Kidney glomerular epithelial cell (primary cell): ENCODE results near the gene PFKM.
"Not testable (repeated sequence)": the region's sequence is repeated elsewhere in the genome, so short reads cannot be mapped to it uniquely, and the experiment has no call there.

Source experiments
- DNase-seq: peaks from one replicate; lab custom pipeline; 2025; lab: John Stamatoyannopoulos, UW

PFKM gene

DNA sequence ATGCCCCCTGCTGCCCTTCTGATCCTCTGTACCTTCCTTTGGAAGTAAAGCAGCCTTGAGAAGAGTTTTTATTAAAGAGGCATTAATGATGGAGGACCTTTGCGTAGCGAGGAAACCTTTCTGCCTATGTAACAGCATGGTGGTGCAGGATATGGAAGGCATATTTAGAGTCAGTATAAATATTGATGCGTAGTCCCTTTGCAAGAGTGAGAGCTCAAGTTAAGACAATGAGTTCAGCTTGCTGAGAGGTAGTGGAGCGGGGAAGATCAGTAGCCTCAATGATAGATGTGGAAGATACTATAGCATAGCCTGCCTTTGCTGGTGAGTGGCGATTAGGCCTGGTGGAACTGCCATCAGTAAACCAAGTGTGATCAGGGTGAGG is 7.9 kb upstream of the PFKM start:
- not testable (repeated sequence) for DNase-seq

DNA sequence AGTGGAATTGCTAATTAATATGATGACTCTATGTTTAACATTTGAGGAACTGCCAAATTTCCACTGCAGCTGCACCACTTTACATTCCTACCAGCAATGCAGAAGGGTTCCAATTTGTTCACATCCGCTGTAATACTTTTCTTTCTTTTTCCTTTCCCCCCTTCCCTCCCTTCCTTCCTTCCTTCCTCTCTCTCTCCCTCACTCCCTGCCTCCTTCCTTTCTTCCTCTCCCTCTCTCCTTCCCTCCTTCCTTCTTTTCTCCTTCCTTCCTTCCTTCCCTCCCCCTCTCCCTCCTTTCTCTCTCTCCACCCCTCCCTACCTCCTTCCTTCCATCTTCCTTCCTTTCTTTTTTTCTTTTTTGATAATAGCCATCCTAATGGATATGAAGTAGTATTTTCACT is 3.2 kb upstream of the PFKM start:
- DNase-seq = no peak

DNA sequence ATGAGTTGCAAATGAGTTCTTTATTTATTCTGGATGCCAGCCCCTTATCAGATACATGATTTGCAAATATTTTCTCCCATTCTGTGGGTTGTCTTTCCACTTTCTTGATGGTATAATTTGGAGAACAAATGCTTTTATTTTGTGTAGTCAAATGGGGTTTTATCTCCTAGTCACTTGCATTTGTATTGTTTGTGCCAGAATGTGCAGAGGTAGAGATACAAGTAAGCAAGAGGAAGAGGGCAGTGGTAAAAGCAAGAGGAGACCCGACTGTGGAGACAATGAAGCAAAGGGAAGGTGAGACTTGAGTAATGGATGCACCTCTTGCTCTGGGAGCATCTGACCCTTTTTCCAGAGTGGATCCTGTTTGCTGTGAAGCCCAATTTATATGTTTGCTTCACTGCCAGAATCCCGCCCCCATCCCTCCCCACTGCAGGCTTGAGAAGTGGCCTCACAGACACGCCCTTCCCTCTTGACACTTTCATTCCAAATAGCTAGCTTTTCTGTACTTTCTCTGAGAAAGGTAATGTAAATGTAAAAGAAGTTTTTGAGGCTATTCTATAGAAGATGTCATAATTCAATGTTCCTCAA is 786 bp upstream of the PFKM start:
- DNase-seq = no peak

DNA sequence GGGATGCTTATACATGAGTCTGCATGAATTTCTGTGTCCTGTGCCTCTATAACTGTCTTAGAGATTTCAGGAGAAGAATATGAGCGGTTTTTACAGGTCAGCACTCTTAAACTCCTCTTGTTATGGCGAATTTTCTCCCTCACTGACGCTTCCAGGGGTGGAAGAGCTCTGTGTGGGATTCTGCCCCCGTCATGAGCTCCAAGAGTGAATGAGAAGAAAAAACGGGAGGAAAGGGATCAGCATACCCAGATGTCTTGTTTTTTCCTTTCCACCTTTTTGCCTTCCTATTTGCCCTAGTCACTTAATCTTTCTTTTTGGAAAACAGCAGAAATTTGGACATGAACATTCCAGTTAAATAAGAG is 651 bp downstream of the PFKM start:
- DNase-seq = no peak

DNA sequence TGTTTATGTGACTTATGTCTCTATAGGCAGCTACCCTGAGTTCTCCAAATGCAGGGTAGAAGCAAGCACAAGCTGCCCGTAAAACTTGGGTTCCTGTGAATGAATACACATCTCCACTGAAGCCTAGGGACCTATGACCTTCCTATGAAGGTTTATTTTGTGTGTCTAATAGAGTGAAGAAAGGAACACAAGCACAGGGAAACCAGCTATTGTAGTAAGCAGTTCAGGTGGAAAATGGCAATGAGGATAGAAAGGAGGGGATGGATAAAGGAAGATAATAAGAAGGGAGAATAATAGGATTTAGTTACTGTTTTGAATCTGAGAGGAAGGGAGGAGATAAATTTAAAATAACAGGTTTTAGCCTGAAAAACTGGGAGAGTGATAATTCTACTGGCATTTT is 2.4 kb downstream of the PFKM start:
- DNase-seq = no peak

DNA sequence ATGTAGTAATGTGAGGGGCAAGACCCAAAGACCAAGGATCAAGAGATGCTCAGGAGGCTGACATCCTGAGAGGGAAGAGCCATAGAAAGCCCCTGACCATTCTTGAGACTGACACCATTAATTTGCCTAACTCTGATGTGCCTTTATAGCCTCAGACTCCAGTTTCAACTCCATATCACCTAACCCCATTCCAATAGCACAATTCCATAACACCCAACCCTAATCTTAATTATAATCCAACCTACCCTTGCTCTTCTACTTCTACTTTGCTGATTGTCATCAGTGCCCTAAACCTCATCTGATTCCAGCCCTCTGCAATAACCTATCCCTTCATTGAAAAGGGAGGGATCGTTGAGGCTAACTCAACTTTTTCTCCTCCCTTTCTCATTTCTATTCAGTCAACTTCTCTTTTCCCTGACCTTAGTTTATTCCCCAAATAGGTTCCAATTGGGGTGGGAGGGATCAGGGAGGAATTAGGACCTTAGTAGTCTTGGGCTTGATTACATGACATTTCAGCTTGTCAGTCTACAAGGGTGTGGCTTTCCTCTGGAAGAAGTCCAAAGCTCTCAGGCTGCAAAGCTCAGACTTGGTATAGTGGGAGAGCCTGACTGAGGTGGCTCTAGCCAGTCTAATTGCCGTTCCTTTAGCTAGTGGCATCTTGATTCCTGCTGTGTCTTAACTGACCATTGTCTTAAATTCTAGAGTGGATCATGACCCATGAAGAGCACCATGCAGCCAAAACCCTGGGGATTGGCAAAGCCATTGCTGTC is 3.1 kb downstream of the PFKM start:
- DNase-seq = no peak

DNA sequence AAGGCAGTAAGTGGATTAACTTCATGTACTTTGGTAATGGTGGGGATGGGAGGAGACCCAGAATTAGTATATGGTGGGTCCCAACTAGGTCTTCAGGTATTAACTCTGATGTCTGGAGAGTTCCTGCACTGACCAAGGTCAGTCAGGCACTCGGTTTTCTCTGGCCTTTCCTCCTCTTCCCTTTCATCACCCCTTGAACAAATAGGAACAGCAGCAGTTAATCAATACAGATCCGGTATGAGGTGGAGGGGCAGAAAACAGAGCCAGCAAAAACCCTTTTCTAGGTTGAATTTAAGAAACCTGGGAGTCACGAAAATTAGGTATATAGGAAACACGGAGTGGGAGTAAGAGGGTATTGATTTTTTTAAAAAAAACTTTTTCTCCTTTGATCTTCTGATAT is 4.0 kb downstream of the PFKM start:
- DNase-seq = no peak

DNA sequence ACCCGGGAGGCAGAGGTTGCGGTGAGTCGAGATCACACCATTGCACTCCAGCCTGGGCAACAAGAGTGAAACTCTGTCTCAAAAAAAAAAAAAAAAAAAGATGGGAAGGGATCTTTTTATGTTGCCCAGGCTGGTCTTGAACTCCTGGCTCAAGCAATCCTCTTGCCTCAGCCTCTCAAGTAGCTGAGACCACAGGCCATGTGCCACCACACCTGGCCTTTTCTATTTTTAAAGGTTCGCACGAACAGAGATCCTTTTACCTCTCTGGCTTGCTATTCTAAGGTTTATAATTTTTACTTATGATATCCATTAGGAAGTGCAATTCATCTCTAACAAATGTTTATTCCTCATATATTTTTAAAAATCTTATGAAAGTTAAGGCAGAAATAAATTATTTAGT is 6.4 kb downstream of the PFKM start:
- DNase-seq = not testable (repeated sequence)

DNA sequence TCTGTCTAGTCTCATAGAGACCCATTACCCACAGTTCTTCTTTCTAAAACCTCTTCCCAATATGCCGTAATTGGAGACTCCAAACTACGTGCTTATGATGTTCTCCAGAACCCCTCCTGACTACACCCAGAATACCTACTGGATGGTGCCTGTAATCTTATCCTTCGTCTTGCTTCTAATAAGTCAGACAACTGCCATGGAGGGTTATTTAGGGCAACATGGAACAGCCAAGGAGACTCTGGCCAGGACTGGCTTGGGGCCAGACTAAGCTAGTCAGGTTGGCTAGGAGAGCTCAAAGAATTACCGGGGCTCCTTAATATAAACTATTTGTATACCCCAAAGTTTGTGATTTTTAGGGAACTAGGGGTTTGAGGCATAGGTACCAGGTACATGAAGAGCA is 6.8 kb downstream of the PFKM start:
- DNase-seq = no peak

DNA sequence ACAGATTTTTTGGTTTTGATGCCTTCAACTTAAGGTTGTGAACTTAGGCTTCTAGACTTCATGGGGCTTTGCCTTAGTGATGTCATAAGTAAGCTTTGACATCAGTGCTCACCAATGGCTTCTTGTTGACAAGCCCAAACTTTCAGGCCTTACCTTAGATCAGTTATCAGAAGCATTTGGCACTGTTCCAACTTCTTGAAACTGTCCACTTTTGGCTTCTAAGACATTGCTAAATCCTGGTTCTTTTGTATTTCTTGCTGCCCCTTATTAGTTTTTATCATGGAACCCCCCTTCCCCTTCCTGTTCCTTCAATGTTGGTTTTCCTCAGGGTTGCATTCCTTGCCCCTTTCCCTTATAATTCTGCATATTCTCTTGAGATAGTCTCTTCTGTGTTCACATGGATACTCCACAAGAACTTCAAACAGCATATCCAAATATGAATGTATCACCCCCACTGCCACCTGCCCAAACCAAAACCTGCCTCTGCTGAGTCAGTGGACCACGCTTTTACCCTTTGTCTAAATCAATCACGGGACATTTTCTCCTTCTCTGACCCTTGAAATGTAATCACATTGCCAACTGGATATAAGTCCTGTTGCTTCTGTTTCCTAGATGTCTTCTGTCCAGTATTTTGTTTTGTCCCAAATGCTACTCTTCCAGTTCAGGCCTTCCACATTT is 7.9 kb downstream of the PFKM start:
- DNase-seq = no peak

DNA sequence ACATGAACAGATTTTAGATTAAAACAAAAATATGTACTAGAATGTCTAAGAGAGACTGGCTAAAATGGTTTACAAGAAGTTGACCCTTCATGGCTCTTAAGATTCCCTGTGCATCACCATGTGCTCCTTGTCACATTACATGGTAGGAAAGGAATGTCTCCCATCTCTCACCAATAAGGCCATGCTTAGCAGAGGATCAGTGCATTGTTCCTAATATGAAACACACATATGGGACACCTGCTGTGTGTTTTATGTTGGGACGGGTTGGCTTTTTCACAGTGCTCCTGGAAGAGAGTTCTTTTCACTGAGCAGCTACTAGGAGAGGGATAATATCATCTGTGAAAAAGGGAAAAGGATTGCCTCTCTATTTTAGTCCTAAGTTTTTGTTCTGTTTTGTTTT is 9.6 kb downstream of the PFKM start:
- no peak for DNase-seq

DNA sequence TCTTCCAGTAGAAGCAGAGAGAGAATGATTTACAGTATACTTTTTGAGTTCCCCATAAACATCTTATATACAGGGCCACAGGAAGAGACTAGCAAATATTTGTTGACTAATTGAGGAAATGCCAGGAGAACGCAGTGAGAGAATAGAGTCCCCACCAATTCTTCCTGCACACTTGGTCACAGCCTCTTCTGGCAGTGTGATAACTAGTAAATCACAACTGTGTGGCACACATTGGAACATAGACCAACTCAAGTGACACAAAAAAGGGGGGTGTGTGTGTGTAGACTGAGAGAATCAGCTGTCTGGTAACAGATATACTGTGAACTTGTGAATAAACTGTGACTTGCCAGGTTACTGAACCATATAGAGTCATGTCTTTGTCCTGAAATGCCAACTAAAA is 10.2 kb downstream of the PFKM start:
- no peak for DNase-seq

DNA sequence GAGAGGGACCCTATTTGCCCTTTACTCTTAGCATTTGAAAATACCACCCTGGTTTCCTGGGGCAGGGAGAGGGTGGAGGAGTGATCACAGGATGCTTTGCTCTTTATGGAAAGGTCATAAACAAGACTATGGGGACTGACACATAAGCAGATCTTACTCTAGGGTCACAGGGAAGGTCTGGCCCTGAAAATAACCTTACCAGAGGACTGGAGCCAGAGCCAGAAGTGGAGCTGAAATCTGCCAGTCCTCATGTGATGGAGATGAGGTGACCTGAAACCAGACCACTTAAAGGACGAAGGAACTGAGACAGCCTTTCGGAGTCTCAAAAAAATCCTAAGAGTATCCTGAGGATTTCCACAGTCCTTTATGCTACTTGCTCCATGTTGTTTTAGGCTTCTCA is 12.4 kb downstream of the PFKM start:
- DNase-seq = no peak

DNA sequence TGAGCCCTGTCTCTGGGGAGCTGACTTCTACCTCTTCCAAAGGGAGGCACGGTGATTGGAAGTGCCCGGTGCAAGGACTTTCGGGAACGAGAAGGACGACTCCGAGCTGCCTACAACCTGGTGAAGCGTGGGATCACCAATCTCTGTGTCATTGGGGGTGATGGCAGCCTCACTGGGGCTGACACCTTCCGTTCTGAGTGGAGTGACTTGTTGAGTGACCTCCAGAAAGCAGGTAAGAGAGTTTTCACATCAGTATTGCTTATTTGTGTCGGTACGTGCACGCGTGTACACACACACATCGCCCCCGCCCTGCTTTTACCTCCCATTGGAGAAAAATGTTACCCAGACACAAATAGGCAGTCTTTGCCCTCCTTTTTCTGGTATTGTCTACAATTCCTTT is 13.7 kb downstream of the PFKM start:
- DNase-seq = no peak

DNA sequence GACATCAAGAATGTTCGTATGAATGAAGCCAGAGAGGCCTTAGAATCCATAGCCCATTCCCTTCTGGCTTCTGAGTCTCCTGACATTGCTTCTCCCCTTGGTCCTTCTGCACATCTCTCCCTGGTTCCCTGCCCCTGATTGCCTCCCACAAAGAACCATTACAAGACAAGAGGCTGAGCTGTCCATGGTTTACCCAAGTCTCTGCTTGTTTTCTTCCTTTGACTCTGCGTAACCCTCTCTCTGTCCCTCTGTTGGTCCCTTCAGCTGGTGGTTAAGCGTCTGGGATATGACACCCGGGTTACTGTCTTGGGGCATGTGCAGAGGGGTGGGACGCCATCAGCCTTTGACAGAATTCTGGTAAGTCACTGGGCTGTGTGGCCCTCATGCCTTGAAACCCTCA is 15.9 kb downstream of the PFKM start:
- DNase-seq = no peak

DNA sequence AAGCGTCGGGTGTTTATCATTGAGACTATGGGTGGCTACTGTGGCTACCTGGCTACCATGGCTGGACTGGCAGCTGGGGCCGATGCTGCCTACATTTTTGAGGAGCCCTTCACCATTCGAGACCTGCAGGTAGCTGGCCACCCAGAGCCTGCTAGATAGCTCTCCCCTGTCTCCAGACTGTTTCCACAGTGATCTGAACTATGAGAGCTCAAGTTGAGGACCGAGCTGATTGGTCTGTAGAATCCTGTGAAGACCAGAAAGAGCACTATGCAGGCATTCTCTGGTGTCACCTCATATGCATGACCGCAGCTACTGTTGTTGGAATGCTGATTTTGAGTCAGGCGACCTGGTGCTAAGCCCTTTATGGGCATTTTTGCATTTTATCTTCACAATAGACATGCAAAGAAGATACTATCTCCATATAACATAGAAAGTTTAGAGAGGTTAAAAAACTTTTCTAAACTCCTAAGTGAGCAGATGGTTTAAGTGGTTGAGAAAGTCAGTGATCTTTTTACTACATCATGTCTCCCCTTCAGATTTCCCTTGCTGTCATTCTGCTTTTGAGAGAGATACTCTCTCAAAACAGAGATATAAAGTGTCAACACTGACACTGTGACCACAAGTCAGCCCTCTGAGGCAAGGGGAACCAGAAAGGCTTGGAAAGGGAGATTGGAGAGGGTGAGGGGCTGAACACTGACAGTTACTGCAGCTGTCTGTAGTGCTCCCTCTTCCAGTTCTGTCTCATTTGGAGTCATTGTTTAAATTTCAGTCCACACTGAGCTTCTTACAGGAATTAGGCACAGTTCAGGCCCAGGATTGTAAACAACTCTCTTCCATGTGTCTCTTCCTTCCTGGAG is 23.9 kb downstream of the PFKM start:
- DNase-seq = no peak

DNA sequence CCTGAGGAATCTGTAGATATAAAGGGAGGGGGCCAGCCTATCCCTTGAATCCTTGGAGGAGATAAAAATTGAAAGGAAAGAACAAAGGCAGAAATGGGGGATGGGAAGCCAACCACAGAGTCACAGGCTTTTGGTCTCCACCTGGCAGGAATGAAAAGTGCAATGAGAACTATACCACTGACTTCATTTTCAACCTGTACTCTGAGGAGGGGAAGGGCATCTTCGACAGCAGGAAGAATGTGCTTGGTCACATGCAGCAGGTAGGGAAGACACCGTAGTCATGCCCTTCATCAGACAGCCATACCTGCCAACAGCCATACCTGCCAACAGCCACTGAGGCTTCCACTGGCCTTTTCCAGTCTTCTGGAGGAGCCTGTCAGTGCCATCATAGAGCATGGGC is 24.7 kb downstream of the PFKM start:
- DNase-seq = no peak

DNA sequence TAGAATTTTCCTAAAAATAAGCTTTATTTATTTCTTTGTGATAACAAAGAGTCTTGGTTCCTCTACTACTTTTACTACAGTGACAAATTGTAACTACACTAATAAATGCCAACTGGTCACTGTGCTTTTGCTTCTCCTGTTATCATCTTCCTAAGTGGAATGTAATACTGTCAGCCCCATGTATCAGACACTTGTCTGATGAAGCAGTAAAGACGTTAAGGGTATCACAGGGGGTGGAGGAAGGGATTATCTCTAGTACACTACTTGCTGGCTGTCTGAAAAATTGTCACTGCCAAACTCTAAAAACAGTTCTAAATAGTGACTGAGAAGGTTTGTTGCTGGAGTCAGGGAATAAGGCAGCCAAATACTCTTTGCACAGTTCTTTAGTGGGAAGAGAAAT is 26.8 kb downstream of the PFKM start:
- DNase-seq = no peak

DNA sequence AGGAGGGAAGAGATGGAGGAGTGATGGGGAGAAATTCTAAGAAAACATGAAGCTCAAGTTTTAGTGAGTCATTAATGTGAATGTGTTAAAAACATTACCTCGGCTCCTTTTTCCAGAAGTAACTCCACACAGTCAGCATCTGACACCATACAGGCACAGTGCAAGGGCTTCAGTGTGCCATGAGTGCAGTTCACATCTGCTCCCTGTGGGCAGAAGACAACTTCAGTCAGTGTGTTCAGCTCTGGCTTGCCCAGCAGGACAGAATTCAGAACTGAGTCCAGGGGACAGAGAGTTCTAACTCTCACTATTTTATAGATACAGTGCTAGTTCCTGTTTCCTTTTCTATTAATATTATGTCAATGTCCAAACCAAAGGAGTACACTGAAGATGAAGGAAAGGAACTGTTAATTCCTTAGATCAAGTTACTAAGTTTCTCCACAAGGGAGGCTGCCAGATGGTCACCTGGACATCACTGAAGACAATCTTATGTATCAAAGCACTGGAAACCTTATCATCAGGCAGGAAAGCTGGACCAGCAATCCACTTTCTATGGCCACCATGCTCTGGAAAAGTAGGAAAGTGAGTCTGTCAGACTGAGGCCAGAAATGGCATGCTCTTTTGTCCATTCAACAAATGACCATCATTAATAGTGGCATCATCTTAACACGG is 32.1 kb downstream of the PFKM start:
- DNase-seq = no peak

DNA sequence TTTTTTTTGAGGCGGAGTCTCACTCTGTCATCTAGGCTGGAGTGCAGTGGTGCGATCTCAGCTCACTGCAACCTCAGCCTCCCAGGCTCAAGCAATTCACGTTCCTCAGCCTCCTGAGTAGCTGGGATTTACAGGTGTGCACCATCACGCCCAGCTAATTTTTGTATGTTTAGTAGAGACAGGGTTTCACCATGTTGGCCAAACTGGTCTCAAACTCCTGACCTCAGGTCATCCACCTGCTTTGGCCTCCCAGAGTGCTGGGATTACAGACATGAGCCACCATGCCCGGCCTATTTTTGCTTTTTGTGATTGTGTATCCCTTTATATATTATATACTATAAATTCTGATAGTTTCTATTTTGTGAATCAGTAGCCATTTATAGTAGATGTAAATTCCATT is 36.6 kb downstream of the PFKM start:
- DNase-seq = not testable (repeated sequence)

DNA sequence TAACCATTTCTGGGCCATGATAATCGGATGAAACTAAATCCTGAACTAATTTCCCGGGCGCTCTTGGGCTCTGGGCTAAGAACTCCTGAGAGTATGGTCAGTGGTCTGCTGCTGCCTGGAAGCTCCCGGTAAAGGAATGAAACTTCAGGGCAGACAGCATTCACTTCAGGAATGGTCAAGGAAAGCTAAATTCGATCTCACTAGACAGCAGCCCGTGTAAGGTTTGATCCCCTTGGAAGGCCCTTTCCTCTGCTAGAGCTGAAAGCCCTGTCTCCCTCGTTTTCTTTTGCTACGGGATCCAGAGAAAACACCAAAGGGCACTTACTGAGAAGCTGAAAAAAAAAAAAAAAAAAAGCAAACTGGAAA is 37.5 kb downstream of the PFKM start:
- no peak for DNase-seq
